ENCODE data around the gene BCL2L2. TPM values are rescaled to one million over a fixed set of nuclear protein-coding genes. Genes with fewer than 3 reads are reported as not detected.

BCL2L2 gene
- total RNA-seq = 15.5 and 21.9 TPM in 2 replicates

GRCh38 chr14:23306412-23307145 lies at the start of gene BCL2L2:
Gene BCL2L2 (plus strand): TSS chr14:23306833. CDS start chr14:23307768, 935 bp downstream.

GRCh38 chr14:23286020-23286901 lies 20.4 kb upstream of the BCL2L2 start, which contains the start of gene HOMEZ:
Gene HOMEZ (minus strand): TSS chr14:23286132. CDS start chr14:23285952, 180 bp downstream.

GRCh38 chr14:23302290-23303225 lies 4.1 kb upstream of the BCL2L2 start, which contains the start of gene PPP1R3E:
Gene PPP1R3E (minus strand): TSS chr14:23302859. CDS start chr14:23302576, 283 bp downstream.

GRCh38 chr14:23320584-23321571 lies 14.2 kb downstream of the BCL2L2 start, which contains the start of gene PABPN1:
Gene PABPN1 (plus strand): TSS chr14:23321457. CDS start chr14:23321470, 13 bp downstream.

DNA sequence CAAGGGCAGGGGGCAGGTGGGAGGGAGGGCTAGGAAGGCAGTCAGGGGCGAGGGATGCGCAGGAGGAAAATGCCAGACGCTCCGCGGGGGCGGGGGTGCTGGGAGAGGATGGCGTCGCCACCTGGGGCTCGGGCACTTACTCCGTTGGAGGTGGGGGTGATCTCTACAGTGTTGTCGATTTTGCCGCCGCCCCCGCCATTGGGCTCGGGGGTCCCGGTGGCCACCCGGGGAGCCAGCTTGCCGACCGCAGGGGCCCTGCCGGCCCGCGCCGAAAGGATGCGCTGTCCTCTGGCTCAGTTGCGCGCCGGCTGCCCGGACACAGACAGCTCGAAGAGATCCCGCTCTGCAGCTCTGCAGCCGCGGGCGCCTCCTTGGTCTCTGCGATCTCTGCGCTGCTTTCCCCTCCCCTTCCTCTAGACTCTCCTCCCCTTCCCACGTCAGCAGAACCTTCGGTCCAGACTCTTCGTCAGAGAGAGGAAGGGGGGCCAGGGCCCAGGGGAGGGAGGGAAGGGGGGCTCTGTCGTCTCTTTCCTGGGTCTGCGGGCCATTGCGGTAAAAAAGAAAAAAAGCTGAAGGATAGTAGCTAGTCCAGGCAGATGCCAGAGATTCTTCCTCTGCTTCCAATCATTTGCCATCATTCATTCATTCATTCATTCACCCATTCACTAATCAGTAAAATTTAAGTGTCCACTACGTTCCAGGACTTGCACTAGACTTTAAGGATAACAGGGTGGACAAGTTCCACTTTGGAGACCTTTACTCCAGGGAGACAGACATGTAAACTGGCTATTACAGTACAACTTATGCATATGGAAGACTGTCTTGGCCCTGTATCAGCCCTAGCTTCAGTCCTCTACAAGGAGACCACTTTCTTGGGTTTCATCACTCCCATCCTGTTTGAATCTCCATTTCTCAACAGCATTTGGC lies 46.1 kb downstream of the BCL2L2 start, which contains the start of gene SLC22A17:
Gene SLC22A17 (minus strand): TSS at position 382 of the 927 bp plus-strand sequence.

Other genes starting within 250 kb of the BCL2L2 start
- gene CDH24, start 249.3 kb upstream of the BCL2L2 start, total RNA-seq = 7.3 and 9.8 TPM in 2 replicates
- 60.9 and 67.5 TPM in 2 replicates for gene ACIN1, start 211.7 kb upstream of the BCL2L2 start, total RNA-seq
- 31.6 and 42.5 TPM in 2 replicates for gene C14orf119, start 211.3 kb upstream of the BCL2L2 start, total RNA-seq
- gene CIROP, start 201.8 kb upstream of the BCL2L2 start, total RNA-seq = not detected in 2 replicates
- gene CEBPE, start 187.6 kb upstream of the BCL2L2 start, total RNA-seq = not detected in 2 replicates
- gene SLC7A8, start 123.2 kb upstream of the BCL2L2 start, total RNA-seq = 12.0 and 19.0 TPM in 2 replicates
- not detected in 2 replicates for gene RNF212B, start 68.9 kb upstream of the BCL2L2 start, total RNA-seq
- 12.8 and 15.2 TPM in 2 replicates for gene HOMEZ, start 20.7 kb upstream of the BCL2L2 start, total RNA-seq
- 2.4 and 7.5 TPM in 2 replicates for gene PPP1R3E, start 4.0 kb upstream of the BCL2L2 start, total RNA-seq
- 41.6 and 51.3 TPM in 2 replicates for gene PABPN1, start 14.6 kb downstream of the BCL2L2 start, total RNA-seq
- gene SLC22A17, start 46.1 kb downstream of the BCL2L2 start, total RNA-seq = 3.8 and 5.4 TPM in 2 replicates
- gene EFS, start 58.3 kb downstream of the BCL2L2 start, total RNA-seq = 15.0 and 23.2 TPM in 2 replicates
- gene IL25, start 66.0 kb downstream of the BCL2L2 start, total RNA-seq = not detected in 2 replicates
- not detected in 2 replicates for gene CMTM5, start 70.2 kb downstream of the BCL2L2 start, total RNA-seq
- not detected in 2 replicates for gene MYH6, start 101.4 kb downstream of the BCL2L2 start, total RNA-seq
- not detected in 2 replicates for gene MYH7, start 128.8 kb downstream of the BCL2L2 start, total RNA-seq
- gene NGDN, start 162.9 kb downstream of the BCL2L2 start, total RNA-seq = 29.1 and 30.3 TPM in 2 replicates
- 0.21 and 2.0 TPM in 2 replicates for gene ZFHX2, start 244.9 kb downstream of the BCL2L2 start, total RNA-seq
- 4.9 and 13.4 TPM in 2 replicates for gene THTPA, start 249.4 kb downstream of the BCL2L2 start, total RNA-seq